GM23248 (cell line): ENCODE data around the gene B4GALNT1.

ENCODE experiments used
- EZH2 ChIP-seq: fragments of 200-600 bp; sonication (generic); IDR thresholded peaks from 2 replicates; pipeline ENCODE4 v1.6.1; 2018; ENCODE audit warnings: antibody characterized with exemption, mild to moderate bottlenecking; ENCODE audit not compliant: insufficient read depth, poor library complexity, severe bottlenecking
- EZH2phosphoT487 ChIP-seq: fragments of 200-600 bp; sonication (generic); IDR thresholded peaks from 2 replicates; pipeline ENCODE4 v1.6.1; 2018; ENCODE audit warnings: antibody characterized with exemption, moderate library complexity, mild to moderate bottlenecking, low read depth; ENCODE audit not compliant: insufficient read depth

DNA sequence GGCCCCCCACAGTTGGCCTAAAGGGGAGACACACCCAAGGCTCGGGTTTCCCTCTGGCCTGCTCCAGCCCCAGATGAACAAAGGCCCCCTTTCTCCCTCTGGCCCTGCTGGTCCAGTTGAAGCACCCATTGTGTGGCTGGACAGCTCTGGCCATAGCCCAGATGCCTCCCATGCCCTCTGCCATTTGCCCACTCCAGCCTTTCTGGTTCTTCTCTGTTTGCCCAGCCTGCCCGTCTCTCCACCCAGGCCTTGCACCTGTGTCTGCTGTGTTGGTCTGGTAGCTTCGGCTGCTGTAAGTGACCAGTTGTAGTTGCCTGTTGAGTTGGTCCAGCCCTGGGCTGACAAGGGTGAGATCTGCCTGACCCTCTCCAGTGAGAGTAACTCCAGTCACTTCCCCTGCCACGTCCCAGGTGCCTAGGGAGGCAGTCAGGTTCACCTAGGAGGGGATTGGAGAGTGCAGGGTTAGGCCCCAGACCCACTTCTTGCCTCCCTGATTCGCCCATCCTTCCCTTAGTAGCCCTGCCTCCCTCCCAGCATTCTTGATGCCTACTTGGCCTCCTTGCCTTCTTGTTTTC is 3.0 kb downstream of the B4GALNT1 start:
- TF ChIP-seq EZH2phosphoT487 (no peak), EZH2 (no peak)
